Measurements from ENCODE around the gene DNLZ. TPM values are rescaled to one million over a fixed set of nuclear protein-coding genes. Genes with fewer than 3 reads are reported as not detected.

DNLZ gene
- total and polyA plus RNA-seq, 2 donors (not counting 1 experiment from before 2014, with no cell fraction given): 23.0 to 42.0 TPM

DNA sequence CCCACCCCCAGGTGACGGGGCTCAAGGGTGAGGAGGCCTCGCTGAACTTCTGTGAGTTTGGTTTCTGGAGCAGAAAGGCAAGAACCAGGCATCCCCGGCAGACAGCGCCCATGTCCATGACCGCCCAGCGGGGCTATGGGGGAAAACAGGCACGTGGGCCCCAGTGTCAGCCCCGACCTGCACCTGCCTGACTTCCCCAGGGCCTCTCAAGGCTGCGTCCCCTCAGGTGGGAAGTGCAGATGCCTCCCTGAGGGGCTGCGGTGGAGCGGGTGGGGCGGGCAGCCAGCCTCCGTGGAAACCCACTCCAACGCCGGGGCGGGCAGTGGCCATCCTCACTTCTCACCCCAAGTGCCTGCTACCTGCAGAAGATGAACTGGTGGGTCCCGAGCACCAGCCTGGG lies 16.8 kb upstream of the DNLZ start:
- ATAC-seq (ENCODE audit: low read depth): no peak
- H2AFZ ChIP-seq (ENCODE audit: insufficient read depth, low read depth, low read length, poor library complexity, severe bottlenecking): no peak overlapping the region
- H3K27ac ChIP-seq (ENCODE audit: low read length in 2 of 2): no peak overlapping the region
- Mint-ChIP-seq H3K4me3 (no peak overlapping the region), H3K4me1 (no peaks in the 10 kb centered on the region), H3K9me3 (ENCODE audit: insufficient read depth) (no peaks in the 10 kb centered on the region), H3K27ac (no peak overlapping the region), H3K27me3 (no peaks in the 10 kb centered on the region)
- no peaks in the 10 kb centered on the region for H4K20me1 ChIP-seq (ENCODE audit: control insufficient read depth, insufficient read depth, low read length, poor library complexity, severe bottlenecking)
- ChIA-PET POLR2A (no interaction called here), CTCF (no interaction called here)
- no peak overlapping the region for H3K4me2 ChIP-seq (replicated peaks; ENCODE audit: low read depth, low read length, poor library complexity, severe bottlenecking)
- no peaks in the 10 kb centered on the region for H3K79me2 ChIP-seq (ENCODE audit: control insufficient read depth, insufficient read depth, low read length)
- peaks cover 0 to 17% of the 10 kb centered on the region in 2 experiments for H3K36me3 ChIP-seq (replicated peaks in 1 of 2; ENCODE audit: control extremely low read depth in 1 of 2, control insufficient read depth in 1 of 2, extremely low read depth in 1 of 2, insufficient read depth in 2 of 2, low read length in 1 of 2)
- no peaks in the 10 kb centered on the region for H3K27me3 ChIP-seq (replicated peaks in 1 of 4; ENCODE audit: control extremely low read depth in 1 of 4, control insufficient read depth in 3 of 4, insufficient read depth in 4 of 4, low read length in 3 of 4)
- TF ChIP-seq EZH2 (IDR thresholded peaks at IDR 0.05; ENCODE audit: borderline replicate concordance, insufficient read depth, low read depth, low read length, poor library complexity, severe bottlenecking): no peak
- TF ChIP-seq, protein P1, sequence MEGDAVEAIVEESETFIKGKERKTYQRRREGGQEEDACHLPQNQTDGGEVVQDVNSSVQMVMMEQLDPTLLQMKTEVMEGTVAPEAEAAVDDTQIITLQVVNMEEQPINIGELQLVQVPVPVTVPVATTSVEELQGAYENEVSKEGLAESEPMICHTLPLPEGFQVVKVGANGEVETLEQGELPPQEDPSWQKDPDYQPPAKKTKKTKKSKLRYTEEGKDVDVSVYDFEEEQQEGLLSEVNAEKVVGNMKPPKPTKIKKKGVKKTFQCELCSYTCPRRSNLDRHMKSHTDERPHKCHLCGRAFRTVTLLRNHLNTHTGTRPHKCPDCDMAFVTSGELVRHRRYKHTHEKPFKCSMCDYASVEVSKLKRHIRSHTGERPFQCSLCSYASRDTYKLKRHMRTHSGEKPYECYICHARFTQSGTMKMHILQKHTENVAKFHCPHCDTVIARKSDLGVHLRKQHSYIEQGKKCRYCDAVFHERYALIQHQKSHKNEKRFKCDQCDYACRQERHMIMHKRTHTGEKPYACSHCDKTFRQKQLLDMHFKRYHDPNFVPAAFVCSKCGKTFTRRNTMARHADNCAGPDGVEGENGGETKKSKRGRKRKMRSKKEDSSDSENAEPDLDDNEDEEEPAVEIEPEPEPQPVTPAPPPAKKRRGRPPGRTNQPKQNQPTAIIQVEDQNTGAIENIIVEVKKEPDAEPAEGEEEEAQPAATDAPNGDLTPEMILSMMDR (IDR thresholded peaks at IDR 0.05): no peak
- H3K4me1 ChIP-seq (ENCODE audit: control insufficient read depth in 2 of 2, insufficient read depth in 2 of 2, low read length in 2 of 2): no peaks in the 10 kb centered on the region
- no peak for DNase-seq
- H3K4me3 ChIP-seq (ENCODE audit: control extremely low read depth in 1 of 5, extremely low read depth in 1 of 5, insufficient read depth in 1 of 5, low read depth in 2 of 5, low read length in 4 of 5): no peak overlapping the region
- intact Hi-C loops (cut with micrococcal nuclease): no loop called here
- WGBS (ENCODE audit: insufficient coverage): 94% methylated on average over 14 of the region's 17 CpGs
- no peaks in the 10 kb centered on the region for H3K9me3 ChIP-seq (ENCODE audit: control extremely low read depth in 1 of 3, control insufficient read depth in 2 of 3, insufficient read depth in 1 of 3, low read length in 2 of 3)
- H3K9ac ChIP-seq (ENCODE audit: low read length): no peak overlapping the region

DNA sequence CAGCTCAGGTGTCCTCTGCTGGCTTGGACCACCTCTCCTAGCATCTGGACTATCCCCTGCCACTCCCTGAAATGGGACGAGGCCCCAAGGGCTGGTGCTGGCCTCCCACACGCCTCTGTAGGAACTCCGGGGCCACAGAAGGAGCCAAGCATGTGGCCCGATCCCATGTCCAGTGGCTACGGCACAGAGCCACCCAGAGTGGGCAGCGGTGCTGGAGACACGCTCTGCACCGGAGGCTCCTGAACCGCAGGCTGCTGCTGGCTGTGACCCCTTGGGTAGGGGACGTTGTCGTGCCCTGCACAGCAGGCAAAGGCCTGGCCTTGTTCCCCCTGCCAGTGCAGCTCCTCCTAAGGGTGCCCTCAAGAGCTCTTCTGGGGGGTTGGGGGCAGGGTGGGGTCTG lies 16.3 kb upstream of the DNLZ start:
- Histone ChIP-seq H4K20me1 (ENCODE audit: control insufficient read depth, insufficient read depth, low read length, poor library complexity, severe bottlenecking) (no peaks in the 10 kb centered on the region), H3K9me3 (ENCODE audit: control extremely low read depth in 1 of 3, control insufficient read depth in 2 of 3, insufficient read depth in 1 of 3, low read length in 2 of 3) (no peaks in the 10 kb centered on the region), H3K27ac (ENCODE audit: low read length in 2 of 2) (no peak overlapping the region), H3K79me2 (ENCODE audit: control insufficient read depth, insufficient read depth, low read length) (no peaks in the 10 kb centered on the region), H3K36me3 (replicated peaks in 1 of 2; ENCODE audit: control extremely low read depth in 1 of 2, control insufficient read depth in 1 of 2, extremely low read depth in 1 of 2, insufficient read depth in 2 of 2, low read length in 1 of 2) (peaks cover 0 to 17% of the 10 kb centered on the region in 2 experiments), H3K4me1 (ENCODE audit: control insufficient read depth in 2 of 2, insufficient read depth in 2 of 2, low read length in 2 of 2) (no peaks in the 10 kb centered on the region), H2AFZ (ENCODE audit: insufficient read depth, low read depth, low read length, poor library complexity, severe bottlenecking) (no peak overlapping the region), H3K4me3 (ENCODE audit: control extremely low read depth in 1 of 5, extremely low read depth in 1 of 5, insufficient read depth in 1 of 5, low read depth in 2 of 5, low read length in 4 of 5) (no peak overlapping the region), H3K9ac (ENCODE audit: low read length) (no peak overlapping the region), H3K4me2 (replicated peaks; ENCODE audit: low read depth, low read length, poor library complexity, severe bottlenecking) (no peak overlapping the region), H3K27me3 (replicated peaks in 1 of 4; ENCODE audit: control extremely low read depth in 1 of 4, control insufficient read depth in 3 of 4, insufficient read depth in 4 of 4, low read length in 3 of 4) (no peaks in the 10 kb centered on the region)
- H3K4me3 Mint-ChIP-seq: no peak overlapping the region
- H3K27me3 Mint-ChIP-seq: no peaks in the 10 kb centered on the region
- TF ChIP-seq EZH2 (IDR thresholded peaks at IDR 0.05; ENCODE audit: borderline replicate concordance, insufficient read depth, low read depth, low read length, poor library complexity, severe bottlenecking): no peak
- TF ChIP-seq, protein P1 (IDR thresholded peaks at IDR 0.05): no peak
- no peaks in the 10 kb centered on the region for H3K4me1 Mint-ChIP-seq
- DNase-seq: no peak
- no peak overlapping the region for H3K27ac Mint-ChIP-seq
- POLR2A ChIA-PET: no interaction called here
- no peaks in the 10 kb centered on the region for H3K9me3 Mint-ChIP-seq (ENCODE audit: insufficient read depth)
- 90% methylated on average over 8 of the region's 11 CpGs for WGBS (ENCODE audit: insufficient coverage)
- ATAC-seq (ENCODE audit: low read depth): no peak
- CTCF ChIA-PET: no interaction called here
- intact Hi-C loops (cut with micrococcal nuclease): no loop called here
